ENCODE results near the gene ATOH1. TPM values are rescaled to one million over a fixed set of nuclear protein-coding genes. Genes with fewer than 3 reads are reported as not detected.

ATOH1 gene
- total and polyA plus RNA-seq, 2 experiments from 2014 or later = 0.24 to 0.69 TPM

DNA sequence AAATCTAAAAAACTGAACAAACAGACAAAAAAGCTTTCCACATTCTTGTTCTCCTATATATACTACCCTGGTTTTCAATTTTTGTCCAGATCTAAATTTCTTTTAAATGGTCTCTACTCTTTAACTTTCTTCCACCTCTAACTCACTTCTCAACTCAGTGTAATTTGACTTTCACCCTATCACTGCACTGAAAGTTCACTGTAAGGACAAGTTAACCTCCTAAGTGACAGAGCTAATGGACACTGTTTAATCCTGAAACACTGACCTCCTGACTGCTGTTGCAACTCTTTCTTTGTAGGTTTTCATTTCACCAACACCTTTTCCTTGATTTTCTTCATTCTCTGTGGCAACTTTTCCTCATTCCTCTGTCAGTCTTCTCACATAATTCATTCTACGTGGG is 50.0 kb downstream of the ATOH1 start (continued):
- TF ChIP-seq NANOG (IDR thresholded peaks at IDR 0.05; ENCODE audit: borderline replicate concordance) (no peak), EZH2phosphoT487 (IDR thresholded peaks at IDR 0.05; ENCODE audit: unreplicated experiment) (no peak), CREB1 (CRISPR knock-in tag; IDR thresholded peaks at IDR 0.05; ENCODE audit: low read depth) (no peak), REST (IDR thresholded peaks at IDR 0.05; ENCODE audit: unreplicated experiment) (no peak), POLR2AphosphoS5 (IDR thresholded peaks at IDR 0.05; ENCODE audit: low read depth) (no peak)
- TF ChIP-seq, protein P1, sequence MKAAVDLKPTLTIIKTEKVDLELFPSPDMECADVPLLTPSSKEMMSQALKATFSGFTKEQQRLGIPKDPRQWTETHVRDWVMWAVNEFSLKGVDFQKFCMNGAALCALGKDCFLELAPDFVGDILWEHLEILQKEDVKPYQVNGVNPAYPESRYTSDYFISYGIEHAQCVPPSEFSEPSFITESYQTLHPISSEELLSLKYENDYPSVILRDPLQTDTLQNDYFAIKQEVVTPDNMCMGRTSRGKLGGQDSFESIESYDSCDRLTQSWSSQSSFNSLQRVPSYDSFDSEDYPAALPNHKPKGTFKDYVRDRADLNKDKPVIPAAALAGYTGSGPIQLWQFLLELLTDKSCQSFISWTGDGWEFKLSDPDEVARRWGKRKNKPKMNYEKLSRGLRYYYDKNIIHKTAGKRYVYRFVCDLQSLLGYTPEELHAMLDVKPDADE (IDR thresholded peaks at IDR 0.05) = no peak

DNA sequence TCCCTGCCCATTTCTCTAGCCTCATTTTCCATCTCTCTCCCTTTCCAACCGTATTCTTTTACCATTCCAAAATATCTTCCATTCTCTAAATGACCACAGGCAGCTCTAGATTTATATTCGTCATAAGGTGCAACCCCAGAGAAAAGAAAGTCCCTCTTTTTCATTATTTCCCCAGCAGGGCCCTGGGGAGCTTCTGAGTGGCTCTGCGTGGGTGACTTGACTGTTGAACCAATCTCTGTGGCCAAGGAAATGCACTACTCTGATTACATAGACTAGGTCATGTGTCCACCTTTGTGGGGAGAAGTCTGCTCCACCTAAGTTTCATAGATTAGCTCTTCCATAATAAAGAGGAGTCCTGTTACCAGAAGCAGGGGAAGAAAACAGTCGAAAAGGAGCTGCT is 51.4 kb downstream of the ATOH1 start:
- Mint-ChIP-seq H3K27ac (no peak overlapping the region), H3K4me1 (no peaks in the 10 kb centered on the region), H3K9me3 (no peaks in the 10 kb centered on the region), H3K36me3 (ENCODE audit: low read depth) (no peaks in the 10 kb centered on the region), H3K27me3 (ENCODE audit: insufficient read depth, low read depth, poor library complexity) (no peaks in the 10 kb centered on the region), H3K4me3 (no peak overlapping the region)
- no peaks in the 10 kb centered on the region for H3K9me2 ChIP-seq (ENCODE audit: insufficient read depth)
- H3K27ac ChIP-seq (ENCODE audit: low read depth) = no peak overlapping the region
- no peak overlapping the region; the same call in 1 of the 2 replicates for H2AFZ ChIP-seq
- no peaks in the 10 kb centered on the region for H3K36me3 ChIP-seq (ENCODE audit: insufficient read depth)
- H3K27me3 ChIP-seq (ENCODE audit: insufficient read depth) = no peaks in the 10 kb centered on the region
- DNase-seq (ENCODE audit: low spot score) (no peak), ATAC-seq (no peak)
- H3K4me3 ChIP-seq = no peak overlapping the region
- H3K4me2 ChIP-seq = no peak overlapping the region
- H3K4me1 ChIP-seq (ENCODE audit: insufficient read depth) = no peaks in the 10 kb centered on the region
- H4K20me1 ChIP-seq (replicated peaks; ENCODE audit: insufficient read depth) = no peaks in the 10 kb centered on the region
- no peak for TF ChIP-seq CREB1 (CRISPR knock-in tag; IDR thresholded peaks at IDR 0.05; ENCODE audit: low read depth)
- TF ChIP-seq EZH2phosphoT487 (IDR thresholded peaks at IDR 0.05; ENCODE audit: unreplicated experiment) = no peak
- TF ChIP-seq ZNF331 (CRISPR knock-in tag; IDR thresholded peaks at IDR 0.05; ENCODE audit: low read depth) = no peak
- TF ChIP-seq NANOG (IDR thresholded peaks at IDR 0.05; ENCODE audit: borderline replicate concordance) = no peak
- TF ChIP-seq JUNB (IDR thresholded peaks at IDR 0.05; ENCODE audit: unreplicated experiment) = no peak
- no peak for TF ChIP-seq EZH2 (IDR thresholded peaks at IDR 0.05; ENCODE audit: low read depth, unreplicated experiment)
- TF ChIP-seq ZNF114 (CRISPR knock-in tag; IDR thresholded peaks at IDR 0.05) = no peak
- no peak for TF ChIP-seq REST (IDR thresholded peaks at IDR 0.05; ENCODE audit: unreplicated experiment)
- no peaks in the 10 kb centered on the region for H3F3A ChIP-seq (replicated peaks; ENCODE audit: low read depth)
- no peaks in the 10 kb centered on the region for H3K79me2 ChIP-seq (replicated peaks; ENCODE audit: insufficient read depth)

Small RNA genes within 50 kb of the gene (small RNA-seq; reads per million reads assigned to genes)
- not detected for gene RNA5SP164 (ENCODE audit: low replicate concordance)
